ENCODE data around the gene CHRDL1. TPM values are rescaled to one million over a fixed set of nuclear protein-coding genes. Genes with fewer than 3 reads are reported as not detected.

The CHRDL1 gene
- total and polyA plus RNA-seq, 2 donors (not counting 1 experiment from before 2014, with no cell fraction given), result not detected

DNA sequence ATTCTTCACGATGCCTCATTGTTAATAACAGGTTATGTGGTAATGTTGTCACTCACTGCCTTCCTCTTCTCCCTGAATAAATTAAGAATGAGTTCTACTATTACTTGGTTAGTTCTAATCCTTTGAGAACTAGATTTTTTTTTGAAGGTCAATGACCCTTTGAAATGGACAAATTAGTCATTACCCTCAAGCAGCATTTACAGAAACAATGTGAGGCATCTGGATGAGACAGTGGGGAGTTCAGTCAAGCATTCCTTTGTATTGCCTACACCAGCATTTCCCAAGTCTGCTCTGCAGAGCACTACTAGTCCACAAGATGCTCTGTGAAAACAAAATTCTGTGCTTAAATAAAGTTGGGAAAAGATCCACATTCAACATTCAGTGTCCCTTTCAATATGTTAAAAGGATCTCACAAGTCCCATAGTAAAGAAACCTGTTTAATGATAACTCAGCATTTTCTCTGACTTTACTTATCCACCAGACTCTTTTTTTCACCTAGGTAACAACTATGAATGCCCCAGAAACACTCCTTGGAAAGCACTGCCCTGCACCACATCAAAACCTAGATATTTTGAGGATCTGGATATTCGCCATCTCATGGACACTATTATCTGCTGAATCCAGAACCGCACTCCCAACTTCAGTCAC is 60.6 kb downstream of the CHRDL1 start:
- WGBS (ENCODE audit: insufficient coverage), result no CpG with 5 or more reads among the region's 3 CpGs
- ChIA-PET CTCF (no interaction called here), POLR2A (no interaction called here)
- no peak for ATAC-seq (ENCODE audit: low read depth)
- no peak overlapping the region for H3K4me3 Mint-ChIP-seq
- Histone ChIP-seq H3K27me3 (replicated peaks in 1 of 4; ENCODE audit: control extremely low read depth in 1 of 4, control insufficient read depth in 3 of 4, insufficient read depth in 4 of 4, low read length in 3 of 4) (no peaks in the 10 kb centered on the region), H3K79me2 (ENCODE audit: control insufficient read depth, insufficient read depth, low read length) (no peaks in the 10 kb centered on the region), H2AFZ (ENCODE audit: insufficient read depth, low read depth, low read length, poor library complexity, severe bottlenecking) (no peak overlapping the region), H3K4me3 (ENCODE audit: control extremely low read depth in 1 of 5, extremely low read depth in 1 of 5, insufficient read depth in 1 of 5, low read depth in 2 of 5, low read length in 4 of 5) (no peak overlapping the region), H3K9me3 (ENCODE audit: control extremely low read depth in 1 of 3, control insufficient read depth in 2 of 3, insufficient read depth in 1 of 3, low read length in 2 of 3) (no peaks in the 10 kb centered on the region), H3K36me3 (replicated peaks in 1 of 2; ENCODE audit: control extremely low read depth in 1 of 2, control insufficient read depth in 1 of 2, extremely low read depth in 1 of 2, insufficient read depth in 2 of 2, low read length in 1 of 2) (no peaks in the 10 kb centered on the region), H3K4me1 (ENCODE audit: control insufficient read depth in 2 of 2, insufficient read depth in 2 of 2, low read length in 2 of 2) (no peaks in the 10 kb centered on the region), H3K4me2 (replicated peaks; ENCODE audit: low read depth, low read length, poor library complexity, severe bottlenecking) (no peak overlapping the region), H3K9ac (ENCODE audit: low read length) (no peak overlapping the region), H3K27ac (ENCODE audit: low read length in 2 of 2) (no peak overlapping the region), H4K20me1 (ENCODE audit: control insufficient read depth, insufficient read depth, low read length, poor library complexity, severe bottlenecking) (no peaks in the 10 kb centered on the region)
- no peaks in the 10 kb centered on the region for H3K27me3 Mint-ChIP-seq
- DNase-seq, result no peak
- H3K27ac Mint-ChIP-seq, result no peak overlapping the region
- H3K9me3 Mint-ChIP-seq (ENCODE audit: insufficient read depth), result no peaks in the 10 kb centered on the region
- H3K4me1 Mint-ChIP-seq, result no peaks in the 10 kb centered on the region
- TF ChIP-seq, protein P1, sequence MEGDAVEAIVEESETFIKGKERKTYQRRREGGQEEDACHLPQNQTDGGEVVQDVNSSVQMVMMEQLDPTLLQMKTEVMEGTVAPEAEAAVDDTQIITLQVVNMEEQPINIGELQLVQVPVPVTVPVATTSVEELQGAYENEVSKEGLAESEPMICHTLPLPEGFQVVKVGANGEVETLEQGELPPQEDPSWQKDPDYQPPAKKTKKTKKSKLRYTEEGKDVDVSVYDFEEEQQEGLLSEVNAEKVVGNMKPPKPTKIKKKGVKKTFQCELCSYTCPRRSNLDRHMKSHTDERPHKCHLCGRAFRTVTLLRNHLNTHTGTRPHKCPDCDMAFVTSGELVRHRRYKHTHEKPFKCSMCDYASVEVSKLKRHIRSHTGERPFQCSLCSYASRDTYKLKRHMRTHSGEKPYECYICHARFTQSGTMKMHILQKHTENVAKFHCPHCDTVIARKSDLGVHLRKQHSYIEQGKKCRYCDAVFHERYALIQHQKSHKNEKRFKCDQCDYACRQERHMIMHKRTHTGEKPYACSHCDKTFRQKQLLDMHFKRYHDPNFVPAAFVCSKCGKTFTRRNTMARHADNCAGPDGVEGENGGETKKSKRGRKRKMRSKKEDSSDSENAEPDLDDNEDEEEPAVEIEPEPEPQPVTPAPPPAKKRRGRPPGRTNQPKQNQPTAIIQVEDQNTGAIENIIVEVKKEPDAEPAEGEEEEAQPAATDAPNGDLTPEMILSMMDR (IDR thresholded peaks at IDR 0.05), result no peak
- TF ChIP-seq EZH2 (IDR thresholded peaks at IDR 0.05; ENCODE audit: borderline replicate concordance, insufficient read depth, low read depth, low read length, poor library complexity, severe bottlenecking), result no peak
- intact Hi-C loops (cut with micrococcal nuclease), result no loop called here

DNA sequence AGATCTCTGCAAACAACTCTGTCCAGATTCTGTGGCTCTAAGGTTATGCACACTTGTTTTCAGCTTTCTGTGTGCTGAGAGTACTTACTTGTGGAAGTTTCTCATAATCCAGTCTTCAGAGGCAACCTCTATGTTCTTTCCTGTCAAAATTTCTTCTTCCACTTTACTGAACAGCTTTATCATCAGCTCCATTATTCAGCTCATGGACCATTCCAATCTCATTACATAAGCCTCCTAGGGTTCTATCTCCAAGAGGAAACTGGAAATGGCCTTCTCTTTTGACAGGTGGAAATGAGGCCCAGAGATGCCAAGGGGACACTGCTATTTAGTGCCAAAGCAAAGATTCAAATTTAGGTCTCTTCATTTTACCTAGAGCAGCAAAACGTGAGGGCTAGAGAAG is 61.3 kb downstream of the CHRDL1 start:
- H4K20me1 ChIP-seq (ENCODE audit: control insufficient read depth, insufficient read depth, low read length, poor library complexity, severe bottlenecking), result no peaks in the 10 kb centered on the region
- H3K9me3 ChIP-seq (ENCODE audit: control extremely low read depth in 1 of 3, control insufficient read depth in 2 of 3, insufficient read depth in 1 of 3, low read length in 2 of 3), result no peaks in the 10 kb centered on the region
- no peak overlapping the region for H2AFZ ChIP-seq (ENCODE audit: insufficient read depth, low read depth, low read length, poor library complexity, severe bottlenecking)
- H3K4me2 ChIP-seq (replicated peaks; ENCODE audit: low read depth, low read length, poor library complexity, severe bottlenecking), result no peak overlapping the region
- no peak overlapping the region for H3K4me3 ChIP-seq (ENCODE audit: control extremely low read depth in 1 of 5, extremely low read depth in 1 of 5, insufficient read depth in 1 of 5, low read depth in 2 of 5, low read length in 4 of 5)
- H3K27me3 Mint-ChIP-seq, result no peaks in the 10 kb centered on the region
- no peak overlapping the region for H3K27ac ChIP-seq (ENCODE audit: low read length in 2 of 2)
- intact Hi-C loops (cut with micrococcal nuclease), result no loop called here
- no peak overlapping the region for H3K9ac ChIP-seq (ENCODE audit: low read length)
- H3K27ac Mint-ChIP-seq, result no peak overlapping the region
- TF ChIP-seq EZH2 (IDR thresholded peaks at IDR 0.05; ENCODE audit: borderline replicate concordance, insufficient read depth, low read depth, low read length, poor library complexity, severe bottlenecking), result no peak
- TF ChIP-seq, protein P1 (IDR thresholded peaks at IDR 0.05), result no peak
- H3K4me1 Mint-ChIP-seq, result no peaks in the 10 kb centered on the region
- no peaks in the 10 kb centered on the region for H3K79me2 ChIP-seq (ENCODE audit: control insufficient read depth, insufficient read depth, low read length)
- DNase-seq (no peak), ATAC-seq (ENCODE audit: low read depth) (no peak)
- ChIA-PET CTCF (no interaction called here), POLR2A (no interaction called here)
- WGBS (ENCODE audit: insufficient coverage), result no CpG with 5 or more reads among the region's 1 CpG
- no peaks in the 10 kb centered on the region for H3K4me1 ChIP-seq (ENCODE audit: control insufficient read depth in 2 of 2, insufficient read depth in 2 of 2, low read length in 2 of 2)
- H3K27me3 ChIP-seq (replicated peaks in 1 of 4; ENCODE audit: control extremely low read depth in 1 of 4, control insufficient read depth in 3 of 4, insufficient read depth in 4 of 4, low read length in 3 of 4), result no peaks in the 10 kb centered on the region
- no peaks in the 10 kb centered on the region for H3K36me3 ChIP-seq (replicated peaks in 1 of 2; ENCODE audit: control extremely low read depth in 1 of 2, control insufficient read depth in 1 of 2, extremely low read depth in 1 of 2, insufficient read depth in 2 of 2, low read length in 1 of 2)
- H3K4me3 Mint-ChIP-seq, result no peak overlapping the region
- no peaks in the 10 kb centered on the region for H3K9me3 Mint-ChIP-seq (ENCODE audit: insufficient read depth)
